Activated naive CD8-positive, alpha-beta T cell (primary cell): Measurements from ENCODE around the gene LAIR1.
"Not testable (repeated sequence)": the region's sequence is repeated elsewhere in the genome, so short reads cannot be mapped to it uniquely, and the experiment has no call there.

ENCODE experiments used
- H3K27ac Mint-ChIP-seq: one replicate; pipeline ENCODE4 v1.8.0; 2021; ENCODE audit warnings: mixed read lengths
- H3K27me3 Mint-ChIP-seq: one replicate; pipeline ENCODE4 v1.8.0; 2021; ENCODE audit warnings: mixed read lengths
- H3K36me3 Mint-ChIP-seq: one replicate; pipeline ENCODE4 v1.8.0; 2021; ENCODE audit warnings: mixed read lengths
- H3K4me1 Mint-ChIP-seq: one replicate; pipeline ENCODE4 v1.8.0; 2021; ENCODE audit warnings: low read depth, mixed read lengths
- H3K4me3 Mint-ChIP-seq: one replicate; pipeline ENCODE4 v1.8.0; 2021; ENCODE audit warnings: mild to moderate bottlenecking, mixed read lengths
- H3K9me3 Mint-ChIP-seq: one replicate; pipeline ENCODE4 v1.8.0; 2021; ENCODE audit warnings: low read depth, mixed read lengths

The LAIR1 gene

GRCh38 chr19:54322295-54322694 is 42.4 kb downstream of the LAIR1 start:
- H3K4me1 Mint-ChIP-seq = peaks cover 13% of the 10 kb centered on the region
- not testable (repeated sequence) for H3K36me3 Mint-ChIP-seq, H3K27me3 Mint-ChIP-seq, H3K9me3 Mint-ChIP-seq, H3K4me3 Mint-ChIP-seq, H3K27ac Mint-ChIP-seq

DNA sequence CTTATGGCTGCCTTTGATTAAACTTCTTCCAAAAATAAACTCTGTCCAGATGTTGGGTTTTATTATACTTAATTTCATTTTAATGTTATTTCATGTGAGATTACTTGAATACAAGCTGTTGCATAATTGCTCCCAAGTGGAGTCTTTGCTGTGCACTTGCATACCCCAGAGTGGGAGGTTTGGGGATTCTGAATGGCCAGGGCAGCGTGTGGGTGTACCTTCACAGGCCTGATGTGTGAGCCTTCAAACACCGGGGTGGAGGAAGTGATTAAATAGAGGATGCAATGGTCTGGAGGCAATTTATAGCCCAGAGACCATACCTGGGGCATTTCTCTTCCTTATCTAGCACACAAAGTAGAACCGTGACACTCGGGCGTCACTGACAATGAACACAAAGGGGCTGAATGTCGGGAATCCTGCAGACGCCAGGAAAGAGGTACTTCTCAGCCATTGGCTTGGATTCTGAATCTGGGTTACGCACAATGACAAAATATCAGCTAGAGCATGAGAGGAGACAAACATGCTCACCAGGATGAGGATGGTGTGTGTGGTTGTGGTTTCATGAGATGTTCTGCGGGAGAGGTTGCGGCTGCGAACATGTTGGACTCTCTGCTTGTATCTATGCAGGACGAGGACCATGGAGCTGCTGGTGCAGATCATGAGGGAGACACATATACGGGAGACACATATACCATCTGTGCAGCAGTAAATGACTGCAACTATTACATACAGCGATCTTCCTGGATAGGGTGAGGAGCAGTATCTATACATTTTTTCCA is 44.6 kb downstream of the LAIR1 start:
- H3K36me3 Mint-ChIP-seq = no peaks in the 10 kb centered on the region
- H3K27ac Mint-ChIP-seq = no peak overlapping the region
- H3K9me3 Mint-ChIP-seq = no peaks in the 10 kb centered on the region

GRCh38 chr19:54319049-54319448 is 45.7 kb downstream of the LAIR1 start:
- H3K27me3 Mint-ChIP-seq = peaks cover 7% of the 10 kb centered on the region
- no peak overlapping the region for H3K27ac Mint-ChIP-seq
- no peaks in the 10 kb centered on the region for H3K36me3 Mint-ChIP-seq
- H3K9me3 Mint-ChIP-seq = no peaks in the 10 kb centered on the region
- no peak overlapping the region for H3K4me3 Mint-ChIP-seq
- no peaks in the 10 kb centered on the region for H3K4me1 Mint-ChIP-seq

More for the DNA sequence above, 44.6 kb downstream of the LAIR1 start:
- H3K27me3 Mint-ChIP-seq = peaks cover 4% of the 10 kb centered on the region
- H3K4me3 Mint-ChIP-seq = no peak overlapping the region
- no peaks in the 10 kb centered on the region for H3K4me1 Mint-ChIP-seq

- Mint-ChIP-seq H3K36me3 (no peaks in the 10 kb centered on the region), H3K4me3 (no peak overlapping the region), H3K9me3 (no peaks in the 10 kb centered on the region), H3K27me3 (peaks cover 13% of the 10 kb centered on the region), H3K27ac (no peak overlapping the region), H3K4me1 (no peaks in the 10 kb centered on the region)
Observed at GRCh38 chr19:54317965-54318240, 46.8 kb downstream of the LAIR1 start.

DNA sequence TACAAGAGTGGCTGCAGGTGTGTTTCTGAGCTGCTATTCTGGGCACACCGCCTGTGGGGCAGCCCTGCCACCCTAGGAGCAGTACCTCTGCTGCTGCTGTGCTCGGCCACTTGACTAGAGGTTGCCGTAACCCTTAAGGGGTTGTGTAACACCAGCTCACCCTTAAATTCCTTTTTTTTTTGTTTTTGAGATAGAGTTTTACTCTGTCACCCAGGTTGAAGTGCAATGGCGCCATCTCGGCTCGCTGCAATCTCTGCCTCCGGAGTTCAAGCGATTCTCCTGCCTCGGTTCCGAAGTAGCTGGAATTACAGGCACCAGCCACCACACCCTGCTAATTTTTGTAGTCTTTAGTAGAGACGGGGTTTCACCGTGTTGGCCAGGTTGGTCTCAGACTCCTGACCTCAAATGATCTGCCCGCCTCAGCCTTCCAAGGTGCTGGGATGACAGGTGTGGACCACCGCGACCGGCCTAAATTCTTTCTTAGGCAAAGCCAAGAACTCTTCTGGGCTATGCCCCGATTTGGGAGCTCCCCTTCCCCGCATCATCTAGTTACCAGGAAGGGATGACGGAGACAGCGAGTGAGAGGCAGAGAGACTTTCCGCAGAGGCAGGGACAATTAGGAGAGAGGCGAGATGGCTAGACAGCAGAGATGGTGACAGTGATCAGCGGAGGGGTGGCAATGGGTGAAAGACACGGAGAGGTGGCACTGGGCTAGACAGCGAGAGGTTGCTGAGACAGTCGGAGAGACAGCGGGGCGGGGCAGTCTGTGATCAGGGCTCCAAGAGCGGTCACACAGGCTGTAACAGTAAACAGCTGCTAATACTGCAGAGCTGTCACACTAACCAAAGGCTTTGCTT is 47.4 kb downstream of the LAIR1 start:
- H3K27ac Mint-ChIP-seq = no peak overlapping the region
- H3K9me3 Mint-ChIP-seq = no peaks in the 10 kb centered on the region
- H3K36me3 Mint-ChIP-seq = no peaks in the 10 kb centered on the region
- H3K27me3 Mint-ChIP-seq = peaks cover 14% of the 10 kb centered on the region
- no peaks in the 10 kb centered on the region for H3K4me1 Mint-ChIP-seq
- no peak overlapping the region for H3K4me3 Mint-ChIP-seq

- Mint-ChIP-seq H3K4me3 (no peak overlapping the region), H3K27me3 (peaks cover 14% of the 10 kb centered on the region), H3K4me1 (no peaks in the 10 kb centered on the region), H3K9me3 (no peaks in the 10 kb centered on the region), H3K27ac (no peak overlapping the region), H3K36me3 (no peaks in the 10 kb centered on the region)
Observed at GRCh38 chr19:54316746-54317107, 48.0 kb downstream of the LAIR1 start.

- H3K9me3 Mint-ChIP-seq = no peaks in the 10 kb centered on the region
- H3K27ac Mint-ChIP-seq = no peak overlapping the region
- no peaks in the 10 kb centered on the region for H3K4me1 Mint-ChIP-seq
- no peak overlapping the region for H3K4me3 Mint-ChIP-seq
- no peaks in the 10 kb centered on the region for H3K36me3 Mint-ChIP-seq
- H3K27me3 Mint-ChIP-seq = peaks cover 15% of the 10 kb centered on the region
Observed at GRCh38 chr19:54315956-54316355, 48.8 kb downstream of the LAIR1 start.

GRCh38 chr19:54312436-54313377 is 52.0 kb downstream of the LAIR1 start, which contains the start of gene LILRA5:
LILRA5 (minus strand) TSS chr19:54313166; CDS start chr19:54313019, 147 bp downstream.
- Mint-ChIP-seq H3K9me3 (no peaks in the 10 kb centered on the region), H3K27me3 (peaks cover 18% of the 10 kb centered on the region), H3K36me3 (no peaks in the 10 kb centered on the region), H3K4me1 (no peaks in the 10 kb centered on the region), H3K4me3 (no peak within 1 kb of the TSS), H3K27ac (no peak within 1 kb of the TSS)

DNA sequence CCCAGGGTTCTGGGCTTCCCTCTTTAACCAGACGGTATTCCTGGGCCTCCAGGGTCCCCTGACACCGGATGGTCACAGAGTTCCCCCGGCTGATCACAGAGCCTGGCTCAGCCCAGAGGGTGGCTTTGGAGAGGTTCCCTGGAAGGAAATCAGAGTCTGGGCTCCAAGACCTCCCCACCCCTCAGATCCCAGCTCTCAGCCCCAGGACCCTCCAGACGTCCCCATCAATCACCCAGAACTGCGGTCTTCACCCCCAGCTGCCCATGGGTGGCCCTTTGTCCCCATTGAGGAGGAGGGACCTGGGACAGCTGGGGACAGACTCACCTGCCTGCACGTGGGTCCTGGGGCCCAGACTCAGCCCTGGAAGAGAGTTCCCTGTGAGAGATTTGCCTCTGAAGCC is 52.7 kb downstream of the LAIR1 start:
- Mint-ChIP-seq H3K36me3 (no peaks in the 10 kb centered on the region), H3K27ac (no peak overlapping the region), H3K4me1 (no peaks in the 10 kb centered on the region), H3K9me3 (no peaks in the 10 kb centered on the region), H3K4me3 (no peak overlapping the region), H3K27me3 (peaks cover 16% of the 10 kb centered on the region)

GRCh38 chr19:54311486-54311885 is 53.2 kb downstream of the LAIR1 start:
- Mint-ChIP-seq H3K9me3 (no peaks in the 10 kb centered on the region), H3K36me3 (no peaks in the 10 kb centered on the region), H3K27ac (no peak overlapping the region), H3K4me1 (no peaks in the 10 kb centered on the region), H3K4me3 (no peak overlapping the region), H3K27me3 (peaks cover 18% of the 10 kb centered on the region)

GRCh38 chr19:54310543-54310942 is 54.2 kb downstream of the LAIR1 start:
- no peaks in the 10 kb centered on the region for H3K4me1 Mint-ChIP-seq
- no peaks in the 10 kb centered on the region for H3K36me3 Mint-ChIP-seq
- peaks cover 18% of the 10 kb centered on the region for H3K27me3 Mint-ChIP-seq

DNA sequence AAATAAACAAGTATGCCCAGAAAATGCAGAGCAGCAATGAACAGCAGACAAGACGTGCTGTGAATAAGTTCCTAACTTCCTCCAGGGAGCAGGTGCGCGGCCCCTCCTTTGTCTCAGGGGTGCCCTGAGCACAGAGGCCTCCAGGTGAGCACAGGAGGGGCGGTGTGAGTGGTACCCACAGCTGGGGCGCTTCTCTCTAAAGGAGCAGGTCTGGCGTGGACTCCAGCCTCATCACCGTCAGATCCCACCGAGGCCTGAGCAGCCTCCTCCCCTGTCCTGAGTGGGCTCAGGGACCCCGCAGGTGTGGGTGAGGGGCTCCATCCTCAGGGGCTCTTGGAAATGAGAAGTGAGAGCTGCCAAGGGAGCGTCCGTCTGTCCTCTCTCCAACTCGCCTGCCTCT is 54.9 kb downstream of the LAIR1 start:
- H3K9me3 Mint-ChIP-seq = no peaks in the 10 kb centered on the region
- peaks cover 4% of the 10 kb centered on the region for H3K4me1 Mint-ChIP-seq
- H3K36me3 Mint-ChIP-seq = no peaks in the 10 kb centered on the region
- no peak overlapping the region for H3K4me3 Mint-ChIP-seq
- no peak overlapping the region for H3K27ac Mint-ChIP-seq
- H3K27me3 Mint-ChIP-seq = peaks cover 18% of the 10 kb centered on the region

More at GRCh38 chr19:54310543-54310942, 54.2 kb downstream of the LAIR1 start:
- H3K27ac Mint-ChIP-seq = no peak overlapping the region
- H3K4me3 Mint-ChIP-seq = no peak overlapping the region
- H3K9me3 Mint-ChIP-seq = no peaks in the 10 kb centered on the region

- peaks cover 9% of the 10 kb centered on the region for H3K27me3 Mint-ChIP-seq
- H3K4me1 Mint-ChIP-seq = peaks cover 16% of the 10 kb centered on the region
- no peaks in the 10 kb centered on the region for H3K9me3 Mint-ChIP-seq
- H3K27ac Mint-ChIP-seq = no peak overlapping the region
- H3K36me3 Mint-ChIP-seq = no peaks in the 10 kb centered on the region
- no peak overlapping the region for H3K4me3 Mint-ChIP-seq
Observed at GRCh38 chr19:54307389-54308020, 57.2 kb downstream of the LAIR1 start.

- H3K27ac Mint-ChIP-seq = no peak overlapping the region
- no peaks in the 10 kb centered on the region for H3K9me3 Mint-ChIP-seq
- peaks cover 16% of the 10 kb centered on the region for H3K4me1 Mint-ChIP-seq
- H3K27me3 Mint-ChIP-seq = peaks cover 6% of the 10 kb centered on the region
- no peak overlapping the region for H3K4me3 Mint-ChIP-seq
- no peaks in the 10 kb centered on the region for H3K36me3 Mint-ChIP-seq
Observed at GRCh38 chr19:54305141-54305540, 59.6 kb downstream of the LAIR1 start.
